Nephron progenitor cell (in vitro differentiated cells): ENCODE data around the gene CSNK1A1.

Source experiments
- DNase-seq: peaks from one replicate; pipeline ENCODE4 v3.0.0; 2021
- H3K27ac Mint-ChIP-seq: 2 replicates; pipeline ENCODE4 v1.8.0; 2021; ENCODE audit warnings: mild to moderate bottlenecking, moderate library complexity, mixed read lengths
- H3K27me3 Mint-ChIP-seq: 2 replicates; pipeline ENCODE4 v1.8.0; 2021; ENCODE audit warnings: mild to moderate bottlenecking, low read depth, mixed read lengths; ENCODE audit not compliant: poor library complexity
- H3K36me3 Mint-ChIP-seq: 2 replicates; pipeline ENCODE4 v1.8.0; 2021; ENCODE audit warnings: low read depth, mixed read lengths
- H3K4me1 Mint-ChIP-seq: 2 replicates; pipeline ENCODE4 v1.8.0; 2021; ENCODE audit warnings: mixed read lengths
- H3K4me3 Mint-ChIP-seq: 2 replicates; pipeline ENCODE4 v1.8.0; 2021; ENCODE audit warnings: mild to moderate bottlenecking, moderate library complexity, mixed read lengths
- H3K9me3 Mint-ChIP-seq: 2 replicates; pipeline ENCODE4 v1.8.0; 2021; ENCODE audit warnings: mild to moderate bottlenecking, moderate library complexity, mixed read lengths
- TF ChIP-seq, protein P1 (sequence below): fragments of 200-600 bp; sonication (generic); IDR thresholded peaks from 2 replicates; pipeline ENCODE4 v1.5.0; 2021; ENCODE audit warnings: antibody characterized with exemption

The CSNK1A1 gene

DNA sequence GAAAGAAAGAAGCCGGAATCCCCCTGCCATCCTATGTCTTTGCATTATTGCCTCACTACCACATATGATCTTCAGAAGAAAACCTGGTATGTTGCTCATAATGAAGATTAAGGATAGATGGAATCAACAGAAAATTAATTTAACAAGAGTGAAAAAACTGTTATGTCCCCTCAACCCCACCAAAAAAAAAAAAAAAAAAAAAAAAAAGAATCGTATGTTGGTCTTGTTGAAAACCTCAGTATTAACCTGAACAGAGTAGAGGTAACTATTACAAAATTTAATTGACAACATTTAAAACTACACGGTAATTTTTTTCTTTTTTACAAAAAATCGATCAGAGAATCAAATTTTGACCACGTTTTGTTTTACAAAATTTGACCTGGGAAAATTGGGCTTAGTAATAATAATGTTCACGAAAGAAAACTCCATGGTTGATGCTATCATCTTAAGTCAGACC, 827 bp upstream of the CSNK1A1 start:
- peaks cover 24% of the 10 kb centered on the region for H3K4me1 Mint-ChIP-seq
- DNase-seq: no peak
- peaks cover 24% of the 10 kb centered on the region for H3K36me3 Mint-ChIP-seq
- H3K27me3 Mint-ChIP-seq: no peaks in the 10 kb centered on the region
- peak overlapping the region; percentile 99 for H3K4me3 Mint-ChIP-seq
- H3K27ac Mint-ChIP-seq: peak overlapping the region; percentile 100
- no peaks in the 10 kb centered on the region for H3K9me3 Mint-ChIP-seq
- TF ChIP-seq, protein P1, sequence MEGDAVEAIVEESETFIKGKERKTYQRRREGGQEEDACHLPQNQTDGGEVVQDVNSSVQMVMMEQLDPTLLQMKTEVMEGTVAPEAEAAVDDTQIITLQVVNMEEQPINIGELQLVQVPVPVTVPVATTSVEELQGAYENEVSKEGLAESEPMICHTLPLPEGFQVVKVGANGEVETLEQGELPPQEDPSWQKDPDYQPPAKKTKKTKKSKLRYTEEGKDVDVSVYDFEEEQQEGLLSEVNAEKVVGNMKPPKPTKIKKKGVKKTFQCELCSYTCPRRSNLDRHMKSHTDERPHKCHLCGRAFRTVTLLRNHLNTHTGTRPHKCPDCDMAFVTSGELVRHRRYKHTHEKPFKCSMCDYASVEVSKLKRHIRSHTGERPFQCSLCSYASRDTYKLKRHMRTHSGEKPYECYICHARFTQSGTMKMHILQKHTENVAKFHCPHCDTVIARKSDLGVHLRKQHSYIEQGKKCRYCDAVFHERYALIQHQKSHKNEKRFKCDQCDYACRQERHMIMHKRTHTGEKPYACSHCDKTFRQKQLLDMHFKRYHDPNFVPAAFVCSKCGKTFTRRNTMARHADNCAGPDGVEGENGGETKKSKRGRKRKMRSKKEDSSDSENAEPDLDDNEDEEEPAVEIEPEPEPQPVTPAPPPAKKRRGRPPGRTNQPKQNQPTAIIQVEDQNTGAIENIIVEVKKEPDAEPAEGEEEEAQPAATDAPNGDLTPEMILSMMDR: no peak

DNA sequence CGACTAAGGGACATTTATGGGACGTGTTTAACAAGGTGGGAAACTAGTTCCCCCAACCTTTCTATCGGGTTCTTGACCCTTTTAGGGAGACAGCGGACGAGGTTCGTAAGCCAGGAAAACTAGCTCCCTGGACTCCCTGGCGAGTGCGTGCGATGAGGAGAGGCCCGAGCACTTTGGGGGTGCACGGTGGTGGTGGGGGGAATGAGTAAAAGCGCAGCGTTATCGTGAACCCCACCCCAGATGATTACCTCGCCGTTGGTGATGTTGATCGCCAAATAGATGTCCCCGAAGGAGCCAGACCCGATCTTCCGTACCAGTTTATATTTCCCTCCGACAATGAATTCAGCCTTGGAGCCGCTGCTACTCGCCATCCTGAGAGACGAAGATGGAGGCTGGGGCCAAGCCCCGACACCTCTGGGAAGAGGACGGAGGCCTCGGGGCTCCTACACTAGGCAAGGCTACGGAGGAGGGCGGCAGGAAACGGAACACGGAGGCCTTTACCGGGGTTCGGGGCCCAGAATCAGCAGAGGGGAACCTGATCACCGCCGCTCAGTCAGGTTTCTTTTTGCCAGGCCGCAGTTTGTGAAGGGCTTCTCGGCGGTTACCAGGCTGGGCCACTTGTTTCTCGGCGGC, 529 bp downstream of the CSNK1A1 start:
- H3K4me1 Mint-ChIP-seq: peaks cover 37% of the 10 kb centered on the region
- H3K4me3 Mint-ChIP-seq: peak overlapping the region; percentile 99
- H3K27ac Mint-ChIP-seq: peak overlapping the region; percentile 100
- TF ChIP-seq, protein P1: no peak
- H3K27me3 Mint-ChIP-seq: no peaks in the 10 kb centered on the region
- no peak for DNase-seq
- peaks cover 38% of the 10 kb centered on the region for H3K36me3 Mint-ChIP-seq
- H3K9me3 Mint-ChIP-seq: no peaks in the 10 kb centered on the region

DNA sequence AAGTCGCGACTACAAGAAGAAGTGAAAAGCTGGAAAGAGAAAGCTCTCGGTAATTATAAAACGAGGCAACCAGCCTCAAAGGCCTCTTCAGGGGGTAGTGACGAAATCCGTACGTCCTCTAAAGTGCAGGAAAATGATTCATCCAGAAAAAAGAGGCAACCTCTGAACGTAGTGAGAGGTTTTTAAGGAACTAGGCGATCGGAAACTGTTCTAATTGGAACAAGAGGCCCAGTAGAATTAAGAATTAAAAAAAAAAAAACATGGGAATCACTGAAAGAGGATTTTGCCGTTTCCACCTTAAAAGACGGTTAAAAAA, 1.0 kb downstream of the CSNK1A1 start:
- no peaks in the 10 kb centered on the region for H3K9me3 Mint-ChIP-seq
- DNase-seq: no peak
- H3K36me3 Mint-ChIP-seq: peaks cover 43% of the 10 kb centered on the region
- TF ChIP-seq, protein P1: no peak
- H3K4me3 Mint-ChIP-seq: peak overlapping the region; percentile 99
- no peaks in the 10 kb centered on the region for H3K27me3 Mint-ChIP-seq
- peaks cover 41% of the 10 kb centered on the region for H3K4me1 Mint-ChIP-seq
- H3K27ac Mint-ChIP-seq: peak overlapping the region; percentile 100

DNA sequence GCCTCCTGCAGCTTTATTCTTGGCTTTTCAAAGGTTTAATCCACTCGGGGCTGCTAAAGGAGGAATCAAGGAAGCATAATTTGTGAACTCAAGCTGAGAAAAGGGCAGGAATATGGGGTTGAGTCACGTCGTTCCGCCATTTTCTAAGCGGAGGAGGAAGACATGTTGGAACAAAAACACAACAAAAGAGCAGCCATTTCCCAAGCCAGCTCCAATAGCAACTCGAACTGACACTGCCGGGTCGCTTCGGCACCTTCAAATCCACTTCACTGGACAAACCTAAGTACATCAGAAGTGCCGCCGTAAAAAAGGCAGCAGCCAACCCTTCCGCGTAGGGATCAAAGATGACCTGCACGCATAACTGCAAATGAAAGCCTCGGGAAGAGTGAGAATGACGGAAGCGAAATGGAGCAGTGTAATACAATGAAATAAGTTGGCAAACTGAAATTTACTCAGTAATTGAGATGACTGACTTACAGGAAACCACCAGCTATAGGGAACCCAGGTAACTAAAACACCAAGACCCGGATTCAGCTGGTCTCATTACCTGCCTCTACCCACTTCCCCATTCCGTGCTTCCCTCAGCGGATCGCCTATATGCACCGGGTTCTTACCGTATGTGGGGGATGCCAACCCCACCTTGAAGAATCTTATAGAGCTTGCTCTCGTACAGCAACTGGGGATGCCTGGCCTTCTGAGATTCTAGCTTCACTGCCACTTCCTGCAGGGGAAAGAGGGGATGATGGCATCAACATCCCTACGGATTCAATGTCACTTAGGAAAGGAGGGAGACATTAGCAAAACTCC, 1.6 kb downstream of the CSNK1A1 start:
- no peaks in the 10 kb centered on the region for H3K27me3 Mint-ChIP-seq
- peaks cover 48% of the 10 kb centered on the region for H3K36me3 Mint-ChIP-seq
- H3K4me1 Mint-ChIP-seq: peaks cover 41% of the 10 kb centered on the region
- peak overlapping the region; percentile 100 for H3K27ac Mint-ChIP-seq
- peak overlapping the region; percentile 99 for H3K4me3 Mint-ChIP-seq
- peak; percentile 30 for DNase-seq
- H3K9me3 Mint-ChIP-seq: no peaks in the 10 kb centered on the region
- TF ChIP-seq, protein P1: no peak

DNA sequence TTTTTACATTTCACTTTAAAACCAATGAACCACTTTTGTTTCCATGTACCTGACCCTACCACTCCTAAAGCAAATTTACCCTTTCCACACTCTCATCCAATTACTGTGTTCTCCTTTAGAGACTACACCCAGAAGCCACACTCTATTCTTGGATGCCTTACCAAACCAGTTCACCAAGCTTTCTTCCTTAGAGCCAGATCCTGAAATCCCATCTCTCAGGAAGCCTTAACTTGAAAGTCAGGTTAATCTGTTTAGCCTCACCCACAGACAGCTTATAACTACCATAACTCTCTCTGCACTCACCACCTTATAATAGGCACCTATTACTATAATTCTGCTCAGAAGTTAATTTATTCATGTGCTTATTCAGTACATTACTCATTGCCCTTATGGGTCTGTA, 4.3 kb downstream of the CSNK1A1 start:
- Mint-ChIP-seq H3K4me1 (peaks cover 39% of the 10 kb centered on the region), H3K27me3 (no peaks in the 10 kb centered on the region), H3K9me3 (no peaks in the 10 kb centered on the region), H3K36me3 (peaks cover 66% of the 10 kb centered on the region), H3K27ac (peak overlapping the region; percentile 46), H3K4me3 (peak overlapping the region; percentile 50)
- TF ChIP-seq, protein P1: no peak
- no peak for DNase-seq
